Activated CD4-positive, alpha-beta T cell treated with anti-CD3 and anti-CD28 coated beads, Interleukin-2, amount 50 U/mL, for 48 hours (primary cell): ENCODE data around the gene RASAL3.

Experiments used
- DNase-seq, 2 experiments: peaks; one replicate each; pipeline ENCODE4 v3.0.0-alpha.2; 2020

RASAL3 gene

GRCh38 chr19:15471639-15472101 is 7.3 kb upstream of the RASAL3 start:
- no peak for DNase-seq

DNA sequence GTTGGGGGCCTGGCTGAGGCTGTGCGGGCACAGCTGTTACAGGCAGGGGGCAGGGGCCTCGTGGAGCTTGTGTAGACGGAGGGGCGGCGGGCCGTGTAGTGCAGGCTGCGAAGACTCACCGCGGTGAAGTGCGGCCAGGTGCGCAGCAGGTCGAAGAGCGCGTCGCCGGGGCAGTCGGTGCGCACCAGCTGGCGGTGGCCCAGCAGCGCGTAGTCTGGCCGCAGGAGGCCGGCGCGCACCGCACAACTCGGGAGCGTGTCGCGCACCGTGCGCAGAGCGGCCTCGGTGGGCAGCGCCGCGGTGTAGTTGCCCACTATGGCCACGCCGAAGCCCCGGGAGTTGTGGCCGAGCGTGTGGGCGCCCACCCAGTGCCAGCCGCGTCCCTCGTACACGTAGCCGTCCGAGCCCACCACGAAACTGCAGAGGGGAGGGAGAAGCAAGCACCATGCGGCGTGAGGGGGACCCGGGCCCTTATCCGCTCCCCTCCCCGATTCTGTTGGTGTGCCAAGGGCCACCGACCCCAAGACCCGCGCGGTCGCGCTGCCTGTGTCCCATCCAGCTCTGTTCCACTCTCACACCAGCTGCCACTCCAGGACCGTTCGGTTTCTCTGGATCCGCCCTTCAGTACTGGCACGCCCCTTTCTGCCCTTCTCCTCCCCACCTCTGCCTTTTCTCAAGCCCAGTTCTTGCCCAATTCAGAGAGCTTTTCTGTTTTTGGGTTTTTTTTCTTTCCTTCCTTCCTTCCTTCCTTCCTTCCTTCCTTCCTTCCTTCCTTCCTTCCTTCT is 5.4 kb upstream of the RASAL3 start:
- peak in 1 of 2 experiments; percentile 42 for DNase-seq

GRCh38 chr19:15468675-15469512 is 4.5 kb upstream of the RASAL3 start:
- DNase-seq = no peak

- DNase-seq = no peak
Observed at GRCh38 chr19:15467734-15468214, 3.4 kb upstream of the RASAL3 start.

DNA sequence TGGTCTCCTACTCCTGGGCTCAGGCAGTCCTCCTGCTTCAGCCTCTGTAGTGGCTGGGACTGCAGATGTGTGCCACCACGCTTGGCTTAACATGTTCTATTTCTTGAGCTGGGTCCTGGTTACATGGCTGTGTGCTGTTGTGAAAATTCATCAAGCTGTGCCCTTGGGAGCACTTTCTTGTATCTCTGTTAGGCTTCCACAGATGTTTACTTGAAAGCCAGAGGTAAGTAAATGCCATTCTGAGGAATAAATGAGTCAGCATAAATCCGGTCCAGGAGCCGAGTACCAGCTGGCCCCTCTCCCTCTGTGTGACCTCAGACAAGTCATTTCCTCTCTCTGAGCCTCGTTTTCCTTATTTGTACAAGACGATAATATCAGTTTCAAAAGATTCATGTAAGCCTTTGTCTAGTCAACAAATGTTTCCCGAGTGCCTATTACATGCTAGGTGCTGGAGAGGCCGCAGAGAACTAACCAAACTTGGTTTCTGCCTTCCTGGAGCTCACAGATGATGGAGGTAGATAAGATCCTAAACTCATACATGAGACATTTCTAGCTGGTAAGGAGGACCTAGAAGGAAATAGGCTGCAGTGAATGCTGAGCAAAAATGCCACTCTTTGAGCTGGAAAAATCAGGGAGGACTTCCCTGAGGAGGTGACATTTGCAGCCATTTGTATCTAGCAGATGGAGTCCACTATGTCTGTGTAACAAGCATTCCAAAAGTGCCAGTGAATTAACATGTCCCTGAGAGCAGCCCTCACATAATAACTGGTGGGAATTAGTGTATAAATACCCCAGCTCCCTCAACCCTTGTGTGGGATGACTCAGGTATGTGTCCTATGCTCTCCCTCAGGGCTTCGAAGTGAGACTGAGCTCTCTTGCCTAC is 2.7 kb upstream of the RASAL3 start:
- peak; percentile 56 to 71 for DNase-seq

GRCh38 chr19:15463861-15464371 is 428 bp downstream of the RASAL3 start:
- DNase-seq = peak; percentile 76 to 84

GRCh38 chr19:15461694-15462093 is 2.6 kb downstream of the RASAL3 start:
- no peak for DNase-seq

DNA sequence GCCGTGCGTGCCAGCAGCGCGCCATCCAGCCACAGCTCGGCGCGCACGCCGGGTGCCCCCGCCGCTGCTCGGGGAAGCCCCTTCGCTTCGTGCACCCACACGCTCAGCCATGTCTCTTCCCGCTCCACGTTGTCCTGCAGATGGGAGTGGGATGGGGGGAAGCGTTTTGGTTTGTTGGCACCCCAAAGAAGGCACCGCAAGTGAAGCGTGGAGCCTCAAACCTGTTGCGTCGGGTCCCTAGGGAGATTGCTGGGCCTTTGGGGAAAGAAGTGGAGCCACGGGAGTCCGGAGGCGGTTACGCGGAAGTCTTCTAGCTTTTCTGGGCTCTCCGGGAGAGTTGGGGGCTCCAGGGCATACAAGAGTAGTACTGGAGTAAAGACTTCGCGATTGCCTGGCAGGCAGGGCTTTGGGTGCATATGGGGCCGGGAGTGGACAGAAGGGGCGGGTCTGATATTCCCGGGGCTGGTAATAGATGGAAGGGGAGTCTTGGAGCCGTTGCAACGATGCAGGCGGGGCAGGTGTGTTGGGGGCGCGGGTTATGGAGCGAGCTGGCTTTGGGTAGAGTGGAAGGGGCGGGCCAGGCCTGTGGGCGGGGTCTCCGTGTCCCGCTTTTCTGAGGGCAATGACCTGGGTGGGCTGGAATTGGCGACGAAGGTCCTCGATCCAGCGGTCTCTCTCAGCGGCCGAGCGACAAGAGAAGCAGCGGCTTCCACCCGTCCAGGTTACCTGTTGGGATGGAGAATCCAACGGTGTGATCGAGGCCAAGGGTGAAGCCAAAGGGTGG is 6.5 kb downstream of the RASAL3 start:
- DNase-seq = no peak

- peak in 1 of 2 experiments; percentile 22 for DNase-seq
Observed at GRCh38 chr19:15456871-15457700, 7.3 kb downstream of the RASAL3 start.

DNA sequence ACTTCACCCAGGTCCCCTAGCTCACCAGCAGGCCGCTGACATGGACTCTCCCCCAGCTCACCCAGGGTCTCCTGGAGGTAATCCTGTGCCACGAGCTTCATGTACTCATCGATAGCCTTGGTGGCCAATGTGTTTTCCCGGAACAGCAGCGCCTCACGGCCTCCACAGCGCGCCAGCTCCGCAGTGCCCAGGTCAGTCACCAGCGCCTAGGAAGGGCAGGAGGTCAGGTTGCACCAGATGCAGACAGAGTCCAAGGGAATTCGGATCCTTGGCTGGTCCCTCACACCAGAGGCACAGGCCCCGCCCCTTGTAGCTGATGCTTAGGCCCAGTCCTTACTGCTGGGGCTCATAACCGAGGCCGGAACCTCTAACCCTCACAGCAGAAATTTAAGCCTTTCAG is 7.9 kb downstream of the RASAL3 start:
- no peak for DNase-seq

GRCh38 chr19:15455996-15456395 is 8.3 kb downstream of the RASAL3 start:
- DNase-seq = no peak

DNA sequence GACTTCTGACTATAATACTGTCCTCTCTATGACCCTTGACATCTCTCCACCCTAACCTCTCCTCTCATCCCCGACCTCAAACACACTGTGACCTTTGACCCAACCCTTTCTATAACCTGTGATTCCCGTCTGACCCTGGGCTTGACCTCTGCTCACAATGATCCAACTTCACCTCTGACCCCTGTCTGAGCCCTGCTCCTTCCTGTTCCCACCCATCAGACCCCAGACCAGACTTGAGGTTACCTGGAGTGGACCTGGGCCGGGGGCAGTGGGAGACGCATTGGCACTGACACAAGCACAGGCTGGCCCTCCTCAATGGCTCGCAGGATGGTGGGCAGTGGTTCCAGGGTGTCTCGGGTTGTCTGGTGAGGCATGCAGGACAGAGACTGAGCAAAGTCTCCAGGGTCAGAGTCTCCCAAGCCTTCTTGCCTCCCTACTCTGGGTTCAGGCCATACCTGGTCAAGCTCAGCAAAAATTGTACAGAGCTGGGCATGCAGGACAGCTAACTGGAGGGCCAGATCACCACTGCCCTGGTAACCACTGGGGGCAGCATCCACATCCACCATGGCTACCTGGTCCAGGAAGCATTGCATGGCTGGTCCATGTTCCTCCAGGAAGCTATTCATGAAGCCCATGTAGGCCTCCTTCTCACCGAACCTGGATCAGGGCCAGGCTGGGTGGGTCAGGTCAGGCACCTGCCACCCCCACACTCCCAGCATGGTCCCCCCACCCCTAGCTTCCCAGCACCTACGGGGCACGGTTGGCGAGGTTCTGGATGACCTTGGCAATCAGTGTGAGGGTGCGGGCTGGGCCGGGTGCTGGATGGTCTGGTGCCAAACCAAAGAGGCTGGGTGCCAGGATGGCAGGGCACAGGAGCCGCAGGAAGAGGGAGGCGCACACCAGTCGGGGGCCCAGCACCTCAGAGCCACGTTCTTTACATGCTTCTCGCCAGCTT is 10.2 kb downstream of the RASAL3 start:
- no peak for DNase-seq

DNA sequence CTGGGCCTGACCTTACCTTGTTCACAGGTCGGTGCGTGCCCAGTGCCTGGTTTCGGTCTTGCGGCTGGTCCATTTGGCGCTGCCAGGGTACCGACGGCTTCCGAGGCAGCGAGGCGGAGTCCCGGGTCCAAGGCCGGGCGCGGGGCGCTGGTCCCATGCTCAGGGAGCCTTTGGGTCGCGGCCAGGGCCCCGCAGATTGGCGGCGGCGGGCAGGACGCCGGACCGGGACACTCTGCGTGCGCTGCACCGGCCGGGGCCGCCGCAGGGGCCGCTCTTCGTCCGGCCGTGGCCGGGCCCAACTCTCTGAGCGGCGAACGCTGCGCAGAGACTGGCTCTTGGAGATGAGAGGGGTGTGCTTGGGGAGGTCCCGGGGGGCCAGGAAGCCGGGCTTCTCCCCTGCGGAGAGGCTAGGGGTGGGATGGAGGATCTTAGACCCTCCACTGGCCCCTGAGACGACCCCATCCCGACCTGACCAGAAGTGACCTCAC is 11.2 kb downstream of the RASAL3 start:
- DNase-seq = no peak

GRCh38 chr19:15452111-15453047 is 12.0 kb downstream of the RASAL3 start:
- DNase-seq = no peak

DNA sequence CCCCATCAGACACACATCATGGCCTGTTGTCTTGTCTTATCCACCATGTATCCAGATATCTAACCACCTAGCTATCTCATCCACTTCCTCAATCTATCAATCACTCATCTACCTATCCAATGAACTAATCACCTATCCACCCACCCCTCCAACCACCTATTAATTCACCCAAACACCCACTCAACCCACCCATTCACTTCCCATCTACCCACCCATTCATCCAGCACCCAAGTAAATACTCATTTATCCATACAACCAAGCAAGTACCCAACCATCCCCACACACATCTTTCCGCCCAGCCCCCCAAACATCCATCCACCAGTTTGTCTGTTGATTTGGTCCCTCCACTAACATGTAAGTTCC is 13.8 kb downstream of the RASAL3 start:
- no peak for DNase-seq

GRCh38 chr19:15449620-15450527 is 14.5 kb downstream of the RASAL3 start, which contains the start of gene WIZ:
Gene WIZ (minus strand): TSS chr19:15449956. CDS start chr19:15448307, 1,649 bp downstream.
- DNase-seq = peak; percentile 83 to 86
